ENCODE data around the gene COMMD6.

The COMMD6 gene

DNA sequence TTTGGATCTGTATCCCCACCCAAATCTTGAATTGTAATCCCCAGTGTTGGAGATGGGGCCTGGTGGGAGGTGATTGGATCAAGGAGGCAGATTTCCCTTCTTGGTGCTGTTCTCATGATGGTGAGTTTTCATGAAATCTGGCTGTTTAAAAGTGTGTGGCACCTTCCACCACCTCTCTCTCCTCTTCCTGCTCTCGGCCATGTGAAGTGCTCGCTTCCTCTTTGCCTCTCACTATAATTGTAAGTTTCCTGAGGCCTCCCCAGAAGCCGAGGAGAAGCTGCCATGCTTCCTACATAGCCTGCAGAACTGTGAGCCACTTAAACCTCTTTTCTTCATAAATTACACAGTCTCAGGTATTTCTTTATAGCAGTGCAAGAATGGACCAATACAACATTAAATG is 15.7 kb downstream of the COMMD6 start:
- DNase-seq (ENCODE audit: low spot score), result no peak

DNA sequence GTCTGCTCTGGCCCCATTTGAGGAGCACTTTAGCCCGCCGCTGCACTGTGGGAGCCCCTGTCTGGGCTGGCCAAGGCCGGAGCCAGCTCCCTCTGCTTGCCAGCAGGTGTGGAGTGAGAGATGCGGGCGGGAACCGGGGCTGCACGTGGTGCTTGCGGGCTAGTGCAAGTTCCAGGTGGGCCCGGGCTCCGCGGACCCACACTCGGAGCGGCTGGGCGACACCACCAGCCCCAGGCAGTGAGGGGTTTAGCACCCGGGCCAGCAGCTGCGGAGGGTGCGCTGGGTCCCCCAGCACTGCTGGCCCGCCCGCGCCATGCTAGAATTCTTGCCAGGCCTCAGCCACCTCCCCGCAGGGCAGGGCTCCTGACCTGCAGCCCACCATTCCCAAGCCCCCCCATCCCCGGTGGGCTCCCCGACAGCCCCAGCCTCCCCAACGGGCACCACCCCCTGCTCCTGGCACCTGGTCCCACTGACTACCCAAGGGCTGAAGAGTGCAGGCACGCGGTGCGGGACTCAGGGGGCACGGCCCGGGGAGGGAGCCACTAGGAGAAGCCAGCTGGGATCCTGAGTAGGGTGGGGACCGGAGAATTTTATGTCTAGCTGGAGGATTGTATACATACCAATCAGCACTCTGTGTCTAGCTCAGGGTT is 19.1 kb downstream of the COMMD6 start:
- DNase-seq (ENCODE audit: low spot score), result no peak

DNA sequence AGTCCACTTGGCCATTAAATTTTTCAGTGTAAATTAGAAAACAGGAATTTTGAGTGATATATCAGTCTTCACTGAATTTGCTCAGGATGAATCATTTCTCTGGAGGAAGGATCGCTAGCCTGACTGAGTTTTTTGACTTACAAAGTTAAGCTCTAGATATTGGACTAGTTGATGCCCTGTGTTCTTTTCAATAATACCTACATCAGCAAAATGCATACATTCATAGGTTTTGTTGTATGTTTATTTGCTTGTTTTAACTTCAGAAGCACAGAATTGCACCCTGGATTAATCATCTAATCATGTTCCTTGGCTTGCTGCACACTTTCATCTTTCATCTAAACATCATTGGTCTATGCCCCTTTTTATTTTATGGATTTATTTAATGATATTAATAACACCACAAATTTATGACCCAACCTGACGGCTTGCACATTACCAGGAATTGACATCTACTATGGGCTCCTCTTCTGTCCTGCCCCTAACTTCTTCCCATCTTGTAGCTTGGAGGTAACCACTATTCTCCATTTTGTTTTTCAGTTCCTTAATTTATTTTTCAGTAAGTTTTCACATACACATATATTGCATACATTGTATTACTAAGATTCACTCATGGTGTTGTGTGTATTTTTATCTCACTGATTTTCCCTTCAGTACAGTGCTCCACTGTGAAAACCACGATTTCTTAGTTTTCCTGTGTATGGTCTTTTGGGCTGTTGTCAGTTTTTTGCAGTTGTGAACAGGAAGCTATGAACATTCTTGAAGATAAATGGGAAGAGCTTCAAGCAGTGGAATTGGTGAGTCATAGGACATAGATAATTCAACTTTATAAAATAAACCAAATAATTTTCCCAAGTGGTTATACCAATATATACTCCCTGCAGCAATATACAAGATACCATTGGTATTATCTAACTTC is 23.3 kb downstream of the COMMD6 start:
- no peak for DNase-seq (ENCODE audit: low spot score)

DNA sequence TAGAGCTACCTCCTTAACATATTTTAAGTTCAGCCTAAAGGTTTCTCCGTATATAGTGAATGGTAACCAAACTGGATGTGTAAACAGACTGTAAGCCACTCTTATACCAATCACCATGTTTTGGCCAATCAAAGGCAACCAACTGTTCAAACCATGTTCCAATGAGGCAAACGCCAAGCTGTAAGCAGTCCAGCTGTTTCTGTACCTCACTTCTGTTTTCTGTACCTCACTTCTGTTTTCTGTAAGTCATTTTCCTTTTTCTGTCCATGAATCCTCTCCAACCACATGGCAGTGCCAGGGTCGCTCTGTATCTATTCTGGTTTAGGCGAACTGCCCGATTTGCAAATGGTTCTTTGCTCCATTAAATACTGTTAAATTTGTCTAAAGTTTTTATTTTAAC is 24.4 kb downstream of the COMMD6 start:
- no peak for DNase-seq (ENCODE audit: low spot score)

DNA sequence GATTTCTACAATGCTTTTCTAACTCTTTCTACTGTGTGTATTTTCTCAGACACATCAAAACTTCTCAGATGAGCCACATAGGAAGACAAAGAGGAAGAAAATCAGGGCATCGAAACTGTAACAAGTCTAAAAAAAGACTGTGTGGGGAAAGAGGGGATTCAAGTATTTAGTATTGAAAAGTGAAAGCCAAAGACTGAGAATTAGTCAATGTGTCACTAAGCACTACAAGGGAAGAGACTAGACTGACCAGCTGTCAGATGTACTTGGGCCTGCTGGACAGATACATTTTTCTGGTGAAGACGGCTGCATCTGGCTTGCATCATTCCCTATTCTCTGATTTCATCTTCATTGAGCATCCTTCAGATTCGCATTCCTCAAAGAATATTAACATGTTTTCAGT is 25.4 kb downstream of the COMMD6 start:
- no peak for DNase-seq (ENCODE audit: low spot score)

DNA sequence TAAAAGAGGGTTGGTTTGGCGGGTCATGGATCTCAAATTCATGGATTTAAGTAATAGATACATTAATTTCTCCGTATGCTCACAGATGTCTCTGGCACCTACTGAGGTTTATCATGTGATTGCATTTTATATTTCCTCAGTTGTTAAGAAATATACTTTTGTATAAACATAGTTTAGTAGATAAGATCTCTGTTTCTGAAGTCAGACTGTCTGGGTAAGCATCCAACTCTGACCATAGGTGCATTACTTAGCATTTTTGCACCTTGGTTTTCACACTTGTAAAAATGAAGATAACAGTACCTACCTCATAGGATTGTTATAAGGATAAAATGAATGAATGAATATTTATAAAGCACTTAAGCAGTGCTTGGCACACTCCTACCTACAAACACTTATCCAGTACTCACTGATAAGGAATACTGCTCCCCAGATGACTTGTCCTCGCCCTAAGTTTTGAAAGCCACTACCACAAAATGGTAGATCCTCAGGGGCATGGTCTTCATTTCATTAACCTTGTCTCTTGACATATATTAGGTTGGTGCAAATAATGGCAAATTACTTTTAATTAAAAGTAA is 26.5 kb downstream of the COMMD6 start:
- DNase-seq (ENCODE audit: low spot score), result no peak

DNA sequence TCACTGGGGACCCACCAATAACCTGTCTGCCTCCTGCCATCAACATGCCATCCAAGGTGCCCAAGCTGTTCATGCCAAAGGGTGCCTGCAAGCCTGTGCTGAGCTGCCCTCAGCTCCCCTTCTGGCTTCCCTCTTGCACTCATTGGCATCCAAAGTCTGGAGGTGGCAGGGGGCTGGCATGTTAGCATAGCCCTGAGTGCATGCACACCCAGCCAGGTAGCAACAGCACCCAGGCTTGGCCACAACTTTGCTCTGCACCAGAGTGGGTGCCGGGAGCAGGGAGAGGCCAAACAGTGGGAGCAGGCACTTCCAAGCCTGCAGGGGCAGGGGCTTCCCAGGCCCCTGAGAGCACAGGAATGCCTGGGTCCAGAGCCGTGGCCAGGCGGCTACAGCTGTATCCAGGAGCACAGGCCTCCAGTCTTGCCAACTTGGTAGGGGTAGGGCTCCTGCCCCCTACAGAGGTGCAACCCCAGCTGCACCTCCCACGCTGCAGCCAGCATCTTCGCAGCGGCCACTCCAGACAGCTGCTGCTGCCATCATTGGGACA is 29.6 kb downstream of the COMMD6 start:
- DNase-seq (ENCODE audit: low spot score), result no peak

DNA sequence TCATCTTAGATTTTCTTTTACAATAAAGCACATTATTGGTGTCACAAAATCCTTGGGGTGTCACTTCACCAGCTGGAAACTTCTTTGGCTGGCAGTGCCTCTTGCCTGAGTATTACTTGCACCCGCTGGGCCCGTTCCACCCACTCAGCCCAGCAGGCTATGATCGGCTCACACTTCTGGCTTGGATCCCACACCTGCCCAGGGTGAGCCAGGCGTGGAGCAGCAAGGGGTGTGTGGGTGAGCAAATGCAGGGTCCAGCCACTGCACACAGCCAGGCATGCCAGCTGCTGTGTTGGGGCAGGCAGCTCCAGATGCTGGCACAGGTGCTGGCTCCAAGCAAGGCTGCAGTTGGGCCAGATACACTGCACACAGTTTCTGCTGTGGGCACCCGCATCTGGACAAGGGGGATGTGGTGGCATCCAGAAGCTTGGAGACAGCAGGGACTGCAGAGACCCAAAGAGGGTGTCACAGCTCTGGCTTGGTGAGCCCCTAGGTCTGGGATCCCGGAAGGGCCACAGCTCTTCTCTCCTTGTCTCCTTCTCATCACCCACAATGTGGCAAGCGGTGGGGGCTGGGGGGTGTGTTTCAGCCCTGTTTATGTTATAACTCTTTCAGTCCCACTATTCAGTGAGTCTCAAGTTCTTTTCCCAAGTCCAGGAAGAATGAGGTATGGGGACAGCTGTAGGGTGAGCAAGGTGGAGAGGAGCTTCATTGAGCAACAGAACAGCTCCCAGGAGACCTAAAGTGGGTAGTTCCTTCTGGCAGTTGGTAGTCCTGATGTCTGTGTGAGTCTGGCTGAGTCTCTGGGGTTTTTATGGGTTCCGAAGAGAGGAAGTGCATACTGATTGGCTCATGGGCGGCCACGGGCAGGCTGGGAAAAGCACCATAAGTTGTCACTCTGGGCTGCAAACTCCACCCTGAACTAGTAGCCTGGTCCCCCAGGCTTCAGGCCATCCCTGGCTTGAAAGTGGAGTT is 30.3 kb downstream of the COMMD6 start:
- no peak for DNase-seq (ENCODE audit: low spot score)

DNA sequence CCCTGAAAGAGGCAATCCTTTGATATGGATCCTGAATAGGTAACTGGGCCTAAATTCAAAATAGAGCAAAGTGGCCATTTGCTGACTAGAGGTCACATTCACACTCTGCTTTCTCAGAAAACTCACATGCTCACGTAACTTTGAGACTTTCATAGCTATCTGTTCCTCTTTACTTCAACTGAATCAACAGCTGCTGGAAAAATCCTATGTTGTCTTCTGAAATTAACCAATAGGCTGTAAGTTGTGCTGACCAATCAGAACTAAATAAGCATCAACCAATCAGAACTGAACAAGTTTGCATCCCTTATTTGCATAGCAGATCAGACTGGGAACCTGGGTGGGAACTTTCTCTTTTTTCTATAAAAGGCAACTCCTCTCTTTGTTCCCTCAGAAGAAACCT is 31.6 kb downstream of the COMMD6 start:
- no peak for DNase-seq (ENCODE audit: low spot score)

DNA sequence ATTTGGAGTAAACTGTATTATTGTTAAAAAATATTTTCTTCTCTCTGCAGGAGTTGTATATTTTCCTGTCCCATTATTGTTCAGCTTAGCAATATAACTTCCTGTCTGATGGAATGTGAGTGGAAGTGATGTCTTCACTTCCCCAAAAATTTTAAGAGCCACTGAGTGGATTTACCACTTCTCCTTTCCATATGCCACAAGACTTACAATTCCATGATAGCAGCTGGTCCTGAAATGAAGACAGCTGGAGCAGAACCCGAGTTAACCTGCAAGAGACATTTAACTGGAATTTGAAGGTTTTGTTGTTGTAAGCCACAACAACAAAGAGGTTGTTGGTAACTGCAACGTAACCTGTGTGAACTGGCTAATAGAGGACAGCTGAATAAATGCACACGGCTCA is 32.3 kb downstream of the COMMD6 start:
- DNase-seq (ENCODE audit: low spot score), result no peak

DNA sequence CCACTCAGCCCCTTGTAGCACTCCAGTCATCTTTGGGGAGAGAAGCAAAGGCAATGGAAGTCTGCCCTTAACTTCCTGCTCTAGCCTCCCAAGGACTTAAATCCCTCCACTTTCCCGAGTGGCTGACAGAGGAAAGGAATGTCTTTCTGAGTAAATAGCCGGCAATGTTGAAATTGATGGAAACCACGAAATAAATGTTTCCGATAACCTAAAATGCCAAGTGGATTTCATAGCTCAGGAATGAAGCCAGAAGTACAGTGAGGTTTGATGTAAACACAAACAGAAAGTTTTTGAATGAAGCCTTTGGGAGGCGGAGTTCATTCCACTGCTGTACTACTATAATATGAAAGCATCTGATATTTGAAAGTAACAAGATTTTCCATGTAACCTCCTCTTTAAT is 41.7 kb downstream of the COMMD6 start:
- DNase-seq (ENCODE audit: low spot score), result no peak

DNA sequence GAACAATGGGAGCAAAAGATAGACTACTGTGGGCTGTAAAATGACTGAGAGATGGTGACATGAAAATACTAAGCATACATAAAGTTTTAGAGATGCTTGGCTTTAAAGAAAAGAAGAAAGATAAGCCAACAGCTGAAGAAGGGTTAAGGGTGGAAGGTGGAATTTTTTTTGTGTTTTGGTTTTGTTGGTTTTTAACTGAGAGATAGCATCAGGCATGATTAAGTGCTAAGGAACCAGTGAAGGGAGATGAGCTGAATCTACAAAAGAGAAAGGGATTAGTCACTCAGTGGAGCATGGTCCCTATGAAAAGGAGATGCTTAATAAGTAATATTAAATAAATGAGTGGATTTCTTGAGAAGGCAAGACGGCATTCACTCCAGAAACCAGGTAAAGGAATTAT is 43.1 kb downstream of the COMMD6 start:
- no peak for DNase-seq (ENCODE audit: low spot score)

DNA sequence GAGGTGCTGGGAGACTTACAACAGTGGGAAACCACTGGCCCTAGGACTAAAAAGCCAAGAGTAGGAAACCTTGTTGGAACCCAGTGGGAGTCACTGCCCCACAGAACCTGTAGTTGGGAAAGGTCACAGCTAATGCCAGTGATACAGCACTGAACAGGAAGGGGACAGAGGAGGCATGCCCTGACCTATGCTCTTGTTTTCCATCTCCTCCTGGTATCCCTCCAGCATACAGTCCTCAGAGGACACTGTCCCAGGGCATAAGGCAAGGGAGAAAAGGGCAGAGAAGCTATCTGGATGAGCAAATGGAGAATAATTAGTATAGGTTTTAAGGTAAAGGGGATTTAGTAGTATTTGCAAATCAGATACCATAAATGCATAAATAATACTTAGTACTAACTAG is 44.5 kb downstream of the COMMD6 start:
- DNase-seq (ENCODE audit: low spot score), result no peak

DNA sequence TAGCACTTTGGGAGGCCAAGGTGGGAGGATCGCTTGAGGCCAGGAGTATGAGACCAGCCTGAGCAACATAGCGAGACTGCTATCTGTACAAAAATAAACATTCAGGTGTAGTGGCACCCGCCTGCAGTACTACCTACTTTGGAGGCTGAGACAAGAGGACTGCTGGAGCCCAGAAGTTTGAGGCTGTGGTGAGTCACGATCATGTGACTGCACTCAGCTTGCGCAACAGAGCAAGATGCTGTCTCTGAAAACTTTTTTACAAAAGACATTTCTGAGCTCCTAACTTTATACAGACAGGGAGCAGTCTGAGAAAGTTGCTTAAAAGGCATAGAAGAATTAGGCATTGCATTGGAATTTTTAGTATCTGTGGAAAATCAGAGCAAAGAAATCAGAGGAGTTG is 45.3 kb downstream of the COMMD6 start:
- no peak for DNase-seq (ENCODE audit: low spot score)

DNA sequence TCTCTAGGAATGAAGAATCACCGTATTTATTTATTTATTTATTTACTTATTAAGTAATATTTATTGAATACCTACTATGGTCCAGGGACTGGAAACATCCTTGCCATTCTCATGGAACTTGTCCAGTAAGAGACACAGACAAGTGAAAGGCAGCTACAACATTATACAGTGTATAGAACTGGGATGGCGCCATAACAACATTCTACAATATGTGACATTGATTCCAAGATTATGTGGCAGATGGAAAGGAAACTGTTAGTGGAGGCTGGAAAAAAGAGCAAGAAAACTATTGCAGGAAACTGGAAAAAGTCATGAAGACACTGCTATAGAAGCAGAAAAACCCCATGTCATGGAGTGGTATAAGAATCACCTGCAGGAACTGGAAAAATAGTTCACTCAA is 46.3 kb downstream of the COMMD6 start:
- no peak for DNase-seq (ENCODE audit: low spot score)

DNA sequence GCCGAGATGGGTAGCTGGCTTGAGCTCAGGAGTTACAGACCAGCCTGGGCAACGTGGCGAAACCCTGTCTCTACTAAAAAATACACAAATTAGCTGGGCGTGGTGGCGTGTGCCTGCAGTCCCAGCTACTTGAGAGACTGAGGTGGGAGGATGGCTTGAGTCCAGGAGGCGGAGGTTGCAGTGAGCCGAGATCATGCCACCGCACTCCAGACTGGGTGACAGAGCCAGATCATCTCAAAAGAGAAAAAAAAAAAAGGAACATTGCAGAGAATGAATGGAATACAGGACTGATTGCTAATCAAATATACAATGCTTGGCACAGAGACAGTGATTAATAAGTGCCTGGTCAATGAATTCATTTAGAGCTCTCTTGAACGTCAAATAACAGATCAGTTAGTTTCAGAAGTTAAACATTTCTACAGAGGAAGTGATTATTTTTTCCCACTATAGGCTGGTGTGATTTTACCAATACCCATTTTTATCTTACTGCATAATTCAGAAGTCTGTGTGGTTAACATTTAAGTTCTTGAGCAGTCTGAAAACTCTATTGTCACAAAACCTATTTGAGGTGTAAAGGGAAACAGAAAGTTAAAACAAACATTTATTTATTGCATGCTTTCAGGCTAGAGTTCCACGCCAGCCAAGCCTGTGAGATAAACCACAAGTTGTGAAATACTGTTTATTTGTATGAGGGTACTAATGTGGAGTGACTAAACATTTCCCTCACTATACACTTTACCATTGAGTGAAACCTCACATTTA is 48.0 kb downstream of the COMMD6 start:
- DNase-seq (ENCODE audit: low spot score), result no peak

DNA sequence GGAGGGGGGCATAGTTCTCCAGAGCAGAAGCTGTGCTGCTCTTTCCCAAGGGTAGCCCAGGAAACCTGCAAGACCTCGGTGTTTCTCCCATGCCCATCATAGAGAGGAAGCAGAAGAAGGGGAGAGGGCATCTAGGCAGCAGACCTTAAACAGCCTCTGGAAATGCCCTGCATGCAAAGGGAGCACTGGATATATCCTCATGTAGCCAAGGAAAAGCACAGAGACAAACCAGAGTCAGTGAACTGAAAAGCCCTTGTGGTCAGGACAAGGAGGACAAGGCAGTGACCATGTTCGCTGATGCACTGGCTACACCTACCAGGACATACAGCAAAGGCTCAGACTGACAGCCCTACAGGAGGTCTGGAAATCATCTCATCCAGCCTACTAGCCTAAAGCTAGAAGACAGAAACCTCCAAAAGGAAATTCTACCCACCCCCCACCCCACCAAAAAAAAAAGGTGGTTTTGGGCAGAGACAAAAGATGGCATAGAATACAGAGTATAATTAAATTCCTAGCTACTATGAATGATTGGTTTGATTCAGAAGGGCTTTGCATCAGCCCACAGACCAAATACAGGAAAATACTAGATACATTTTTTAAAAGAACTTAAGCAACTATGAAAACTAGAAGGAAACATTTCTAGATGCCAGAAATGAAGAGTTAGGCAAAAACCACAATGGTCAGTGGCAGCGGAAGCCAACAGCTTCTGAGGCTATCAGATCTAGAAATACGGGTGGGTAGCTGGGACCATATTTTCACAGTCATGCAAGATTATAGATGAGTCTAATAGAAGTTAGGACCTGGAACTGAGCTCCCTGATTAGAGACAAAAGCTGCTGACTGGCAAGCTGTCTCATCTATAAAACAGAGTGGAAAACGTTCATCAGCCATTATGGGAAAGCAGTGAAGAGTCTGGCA is 51.2 kb downstream of the COMMD6 start:
- no peak for DNase-seq (ENCODE audit: low spot score)

DNA sequence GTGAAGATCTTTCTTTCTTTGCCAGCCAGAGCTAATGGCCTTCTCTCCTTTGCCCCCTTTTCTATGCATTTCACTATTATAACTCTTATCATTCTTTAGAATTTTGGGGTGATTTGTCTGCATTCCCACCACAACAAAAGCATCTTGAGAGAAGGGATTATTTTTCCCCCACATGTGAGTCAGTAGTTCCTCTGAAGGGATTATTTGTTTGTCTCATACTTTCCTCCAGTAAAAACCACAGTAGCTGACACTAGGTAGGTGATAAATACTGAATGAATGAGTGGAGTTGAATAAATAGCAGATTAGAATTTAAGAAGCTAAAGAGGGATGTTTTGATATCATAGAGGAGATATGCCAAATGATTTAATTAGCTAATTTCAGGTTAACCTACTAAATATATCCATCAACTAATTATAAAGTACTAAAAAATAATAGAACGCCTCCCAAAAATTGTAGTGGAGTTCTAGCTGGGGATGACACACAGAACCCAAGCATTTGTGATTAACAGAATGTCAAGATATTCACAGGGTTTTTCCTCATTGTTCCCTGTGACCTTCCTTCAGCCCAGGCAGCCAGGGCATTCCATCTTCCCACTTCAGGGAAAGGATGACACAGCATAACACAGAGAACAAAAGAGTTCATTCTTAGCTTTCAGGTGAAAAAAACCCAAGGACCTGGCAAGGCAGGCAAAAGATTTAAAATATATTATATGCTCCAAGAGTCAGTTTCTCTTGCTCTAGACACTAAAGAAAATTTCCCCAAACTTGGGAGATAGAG is 52.2 kb downstream of the COMMD6 start:
- DNase-seq (ENCODE audit: low spot score), result no peak

DNA sequence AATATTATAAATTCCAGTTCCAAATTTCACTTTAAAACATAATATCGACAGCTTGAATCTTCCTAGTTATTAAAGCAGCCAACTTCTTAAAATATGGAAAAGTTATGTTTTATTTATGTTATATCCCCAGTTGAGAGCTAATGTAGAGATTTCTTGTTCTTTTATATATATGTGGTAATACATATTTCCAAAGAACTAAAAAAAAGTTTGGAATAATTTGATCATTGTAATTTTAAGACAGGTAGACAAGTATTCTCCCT is 54.9 kb downstream of the COMMD6 start:
- no peak for DNase-seq (ENCODE audit: low spot score)

All from hematopoietic multipotent progenitor cell treated with erythropoietin and hydrocortisone succinate and interleukin-3 and kit ligand, for 17 days (in vitro differentiated cells).